Gastroesophageal sphincter (tissue), 4 donors: ENCODE results near the gene NOS1. TPM values are rescaled to one million over a fixed set of nuclear protein-coding genes. Genes with fewer than 3 reads are reported as not detected.
"Not testable (repeated sequence)": the region's sequence is repeated elsewhere in the genome, so short reads cannot be mapped to it uniquely, and the experiment has no call there.

Source experiments
- ATAC-seq: fragments of 150-250 bp; one replicate; pipeline ENCODE4 v1.9.1; 2016; ENCODE audit warnings: mild to moderate bottlenecking, moderate library complexity
- H3K27ac ChIP-seq, 4 donors: fragments of 200-600 bp; sonication (generic) in 3 of 4; 1 replicate in 3 of 4; 2 replicates in 1 of 4; pipeline ENCODE4 v1.5.1; 2016 to 2019
- H3K27me3 ChIP-seq: fragments of 200-600 bp; sonication (generic); one replicate; pipeline ENCODE4 v1.5.1; 2019
- H3K36me3 ChIP-seq, 2 donors: fragments of 200-600 bp; sonication (generic); one replicate each; pipeline ENCODE4 v1.5.1; 2019; ENCODE audit warnings: control low read depth in 1 of 2
- H3K4me1 ChIP-seq, 3 donors: fragments of 200-600 bp; sonication (generic); 1 replicate in 2 of 3; 2 replicates in 1 of 3; pipeline ENCODE4 v1.5.1; 2016 to 2019; ENCODE audit warnings: control low read depth in 2 of 3
- H3K4me3 ChIP-seq, 2 donors: fragments of 200-600 bp; sonication (generic); one replicate each; pipeline ENCODE4 v1.5.1; 2019; ENCODE audit warnings: mild to moderate bottlenecking in 1 of 2, moderate library complexity in 1 of 2
- H3K9me3 ChIP-seq, 3 donors: fragments of 200-600 bp; sonication (generic); one replicate each; pipeline ENCODE4 v1.5.1; 2017 to 2019; ENCODE audit warnings: control low read depth in 2 of 3
- EP300 ChIP-seq: sonication (generic); formaldehyde crosslinking; IDR thresholded peaks from one replicate; pipeline ENCODE4 v1.6.1; 2017; ENCODE audit warnings: antibody characterized with exemption, mild to moderate bottlenecking
- POLR2A ChIP-seq, 2 donors: fragments of 450-650 bp; IDR thresholded peaks; one replicate each; pipeline ENCODE4 v1.6.1; 2017; ENCODE audit warnings: antibody characterized with exemption in 2 of 2, mild to moderate bottlenecking in 2 of 2, moderate library complexity in 1 of 2
- POLR2AphosphoS5 ChIP-seq: sonication (generic); formaldehyde crosslinking; IDR thresholded peaks from one replicate; pipeline ENCODE4 v1.6.1; 2017; ENCODE audit warnings: antibody characterized with exemption
- WGBS, 2 donors: methylation state at CpG; one replicate each; pipeline ENCODE4 v1.1.5; 2018; ENCODE audit warnings: low coverage in 1 of 2; 5-methylcytosine and 5-hydroxymethylcytosine counted together
- total RNA-seq, 4 donors: library from RNA; depleted of rRNA; stranded (reverse); fragments of >200 nt; gene quantifications; one replicate each; pipeline ENCODE4 v1.1.0, GENCODE V29; 2016
- TF ChIP-seq, protein P1 (sequence below), 4 experiments: fragments of 200-600 bp in 2 of 4; fragments of 450-650 bp in 2 of 4; sonication (generic) in 1 of 4; IDR thresholded peaks; one replicate each; pipeline ENCODE4 v1.5.1; 2017 to 2019; ENCODE audit warnings: antibody characterized with exemption in 4 of 4, mild to moderate bottlenecking in 2 of 4, moderate library complexity in 2 of 4

The NOS1 gene
- total RNA-seq, 4 donors from 2014 or later = 0.62 to 1.8 (median 1.4) TPM

DNA sequence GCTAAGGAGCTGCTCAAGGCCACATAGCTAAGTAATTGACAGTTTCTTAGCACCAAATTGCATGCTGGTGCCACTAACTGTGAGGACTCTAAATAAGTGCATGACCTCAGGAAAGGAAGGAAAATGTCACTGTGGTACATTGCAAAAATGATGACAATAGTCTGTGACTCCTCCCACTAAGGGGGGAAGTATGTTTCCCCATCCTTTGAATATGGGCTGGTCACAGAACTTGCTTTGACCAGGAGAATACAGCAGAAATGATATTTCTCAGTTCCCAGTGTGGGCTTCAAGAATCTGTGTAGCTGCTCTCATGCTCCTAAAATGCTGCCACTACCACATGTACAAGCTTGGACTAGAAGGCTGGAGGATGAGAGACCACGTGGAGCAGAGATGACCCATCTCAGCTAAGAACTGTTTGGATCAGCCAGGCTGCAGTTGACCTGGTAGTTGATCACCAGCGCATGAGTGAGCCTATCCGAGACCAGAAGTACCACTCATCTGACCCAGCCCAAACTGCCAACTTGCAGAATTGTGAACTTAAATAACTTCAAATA lies 42.2 kb upstream of the NOS1 start:
- Histone ChIP-seq H3K27me3 (peaks cover 16% of the 10 kb centered on the region), H3K27ac (no peak overlapping the region), H3K9me3 (peaks cover 0 to 9% (median 0%) of the 10 kb centered on the region in 3 donors), H3K4me1 (peaks cover 0 to 11% (median 0%) of the 10 kb centered on the region in 3 donors), H3K36me3 (no peaks in the 10 kb centered on the region), H3K4me3 (no peak overlapping the region)
- no peak for TF ChIP-seq POLR2A (IDR thresholded peaks at IDR 0.05)
- no peak for TF ChIP-seq POLR2AphosphoS5
- TF ChIP-seq EP300 = no peak
- TF ChIP-seq, protein P1, sequence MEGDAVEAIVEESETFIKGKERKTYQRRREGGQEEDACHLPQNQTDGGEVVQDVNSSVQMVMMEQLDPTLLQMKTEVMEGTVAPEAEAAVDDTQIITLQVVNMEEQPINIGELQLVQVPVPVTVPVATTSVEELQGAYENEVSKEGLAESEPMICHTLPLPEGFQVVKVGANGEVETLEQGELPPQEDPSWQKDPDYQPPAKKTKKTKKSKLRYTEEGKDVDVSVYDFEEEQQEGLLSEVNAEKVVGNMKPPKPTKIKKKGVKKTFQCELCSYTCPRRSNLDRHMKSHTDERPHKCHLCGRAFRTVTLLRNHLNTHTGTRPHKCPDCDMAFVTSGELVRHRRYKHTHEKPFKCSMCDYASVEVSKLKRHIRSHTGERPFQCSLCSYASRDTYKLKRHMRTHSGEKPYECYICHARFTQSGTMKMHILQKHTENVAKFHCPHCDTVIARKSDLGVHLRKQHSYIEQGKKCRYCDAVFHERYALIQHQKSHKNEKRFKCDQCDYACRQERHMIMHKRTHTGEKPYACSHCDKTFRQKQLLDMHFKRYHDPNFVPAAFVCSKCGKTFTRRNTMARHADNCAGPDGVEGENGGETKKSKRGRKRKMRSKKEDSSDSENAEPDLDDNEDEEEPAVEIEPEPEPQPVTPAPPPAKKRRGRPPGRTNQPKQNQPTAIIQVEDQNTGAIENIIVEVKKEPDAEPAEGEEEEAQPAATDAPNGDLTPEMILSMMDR (IDR thresholded peaks at IDR 0.05) = no peak
- WGBS, 2 donors = 100% methylated on average over 2 of the region's 3 CpGs; no CpG with 5 or more reads in 1 of the 2 donors
- no peak for ATAC-seq

DNA sequence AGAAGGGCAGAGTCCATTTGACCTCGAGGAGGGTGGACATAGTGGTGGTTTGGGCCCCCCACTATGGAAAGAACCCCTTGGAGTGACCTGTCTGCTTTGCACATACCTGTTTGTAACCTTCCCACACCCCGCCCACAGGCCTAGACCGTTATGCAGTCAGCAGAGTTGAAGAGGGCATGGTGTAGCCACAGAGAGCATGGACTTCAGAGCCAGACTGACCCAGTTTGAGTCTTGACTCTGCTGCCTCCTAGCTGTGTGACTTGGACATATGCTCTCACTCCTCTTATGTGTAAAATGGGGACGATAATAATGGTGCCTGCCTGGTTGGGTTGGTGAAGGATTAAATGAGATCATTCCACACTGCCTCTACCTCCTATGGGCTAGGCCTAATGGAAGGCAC lies 40.9 kb upstream of the NOS1 start:
- Histone ChIP-seq H3K9me3 (peaks cover 0 to 15% (median 0%) of the 10 kb centered on the region in 3 donors), H3K4me3 (no peak overlapping the region), H3K27ac (no peak overlapping the region), H3K36me3 (no peaks in the 10 kb centered on the region), H3K27me3 (peaks cover 16% of the 10 kb centered on the region), H3K4me1 (no peaks in the 10 kb centered on the region)
- 33 to 66% methylated on average over 1 to 3 of the region's 4 CpGs for WGBS, 2 donors
- TF ChIP-seq POLR2AphosphoS5 (no peak), POLR2A (IDR thresholded peaks at IDR 0.05) (no peak), EP300 (no peak)
- TF ChIP-seq, protein P1 (IDR thresholded peaks at IDR 0.05) = no peak
- ATAC-seq = no peak

DNA sequence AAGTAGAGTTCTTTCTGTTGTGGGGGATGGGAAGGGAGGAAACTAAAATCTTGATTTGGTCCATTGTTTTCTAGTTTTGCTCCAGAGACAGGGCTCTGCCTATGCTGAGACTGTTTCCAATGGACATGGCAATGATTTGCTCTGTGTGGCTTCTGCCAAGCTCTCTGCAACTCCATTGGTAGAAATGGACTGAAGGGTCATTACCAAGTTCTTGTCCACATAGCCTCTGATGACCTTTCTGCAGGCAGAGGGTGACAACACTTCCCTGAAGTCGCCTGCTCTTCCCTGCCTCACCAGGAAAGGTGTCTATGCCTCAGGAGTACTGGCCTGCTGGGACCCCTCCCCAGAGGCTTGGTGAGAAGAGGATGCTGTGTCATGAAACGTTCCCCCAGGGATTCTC lies 39.5 kb upstream of the NOS1 start:
- H3K4me3 ChIP-seq = no peak overlapping the region
- no peak overlapping the region for H3K27ac ChIP-seq
- no peaks in the 10 kb centered on the region for H3K36me3 ChIP-seq
- H3K27me3 ChIP-seq = peaks cover 22% of the 10 kb centered on the region
- no peaks in the 10 kb centered on the region for H3K4me1 ChIP-seq
- no peak for TF ChIP-seq POLR2A (IDR thresholded peaks at IDR 0.05)
- TF ChIP-seq, protein P1 (IDR thresholded peaks at IDR 0.05) = no peak
- no peak for TF ChIP-seq POLR2AphosphoS5
- no peak for TF ChIP-seq EP300
- ATAC-seq = no peak
- WGBS, 2 donors = 80% methylated on average over 1 of the region's 2 CpGs; no CpG with 5 or more reads in 1 of the 2 donors
- H3K9me3 ChIP-seq = peaks cover 0 to 21% (median 0%) of the 10 kb centered on the region in 3 donors

DNA sequence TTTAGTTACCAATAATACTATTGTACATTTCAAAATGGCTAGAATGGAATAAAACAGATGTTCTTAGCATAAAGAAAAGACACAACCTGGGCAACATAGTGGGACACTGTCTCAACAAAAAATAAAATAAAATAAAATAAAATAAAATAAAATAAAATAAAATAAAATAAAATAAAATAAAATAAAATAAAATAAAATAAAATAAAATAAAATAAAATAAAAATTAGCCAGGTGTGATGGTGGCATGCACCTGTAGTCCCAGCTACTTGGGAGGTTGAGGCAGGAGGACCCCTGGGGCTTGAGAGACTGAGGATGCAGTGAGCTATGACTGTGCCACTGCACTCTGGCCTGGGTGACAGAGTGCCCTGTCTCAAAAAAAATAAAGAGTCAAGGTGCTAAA lies 37.1 kb upstream of the NOS1 start:
- not testable (repeated sequence) for H3K36me3 ChIP-seq, H3K4me1 ChIP-seq, H3K4me3 ChIP-seq, H3K27ac ChIP-seq, ATAC-seq
- peaks cover 0 to 12% (median 0%) of the 10 kb centered on the region in 3 donors for H3K9me3 ChIP-seq
- H3K27me3 ChIP-seq = peaks cover 10% of the 10 kb centered on the region

DNA sequence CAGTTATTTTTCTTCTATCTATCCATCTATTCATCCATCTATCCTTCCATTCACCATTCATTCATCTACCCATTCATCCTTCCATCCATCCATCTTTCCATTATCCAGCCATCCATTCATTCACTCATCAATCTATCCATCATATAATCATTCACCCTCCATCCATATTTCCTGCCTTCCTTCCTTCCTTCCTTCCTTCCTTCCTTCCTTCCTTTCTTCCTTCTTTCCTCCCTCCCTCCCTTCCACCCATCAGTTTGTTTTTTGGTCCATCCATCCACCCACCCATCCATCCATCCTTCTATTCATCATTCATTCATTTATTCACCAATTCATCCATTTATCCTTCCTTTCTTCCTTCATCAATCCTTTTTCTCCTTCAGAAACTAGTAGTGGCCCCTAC lies 34.3 kb upstream of the NOS1 start:
- Histone ChIP-seq H3K4me3 (no peak overlapping the region), H3K9me3 (peaks cover 0 to 12% (median 0%) of the 10 kb centered on the region in 3 donors), H3K4me1 (no peaks in the 10 kb centered on the region), H3K27me3 (peaks cover 8% of the 10 kb centered on the region), H3K27ac (no peak overlapping the region), H3K36me3 (no peaks in the 10 kb centered on the region)
- no peak for ATAC-seq
- no peak for TF ChIP-seq POLR2A (IDR thresholded peaks at IDR 0.05)
- TF ChIP-seq, protein P1 (IDR thresholded peaks at IDR 0.05) = no peak
